Medulla oblongata (tissue), 1 donor: ENCODE results near the gene PLA2G2F.

Experiments
- DNase-seq: peaks from one replicate; pipeline ENCODE4 v3.0.0-alpha.2; 2015; ENCODE audit errors: extremely low spot score

Gene PLA2G2F, protein sequence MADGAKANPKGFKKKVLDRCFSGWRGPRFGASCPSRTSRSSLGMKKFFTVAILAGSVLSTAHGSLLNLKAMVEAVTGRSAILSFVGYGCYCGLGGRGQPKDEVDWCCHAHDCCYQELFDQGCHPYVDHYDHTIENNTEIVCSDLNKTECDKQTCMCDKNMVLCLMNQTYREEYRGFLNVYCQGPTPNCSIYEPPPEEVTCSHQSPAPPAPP

DNA sequence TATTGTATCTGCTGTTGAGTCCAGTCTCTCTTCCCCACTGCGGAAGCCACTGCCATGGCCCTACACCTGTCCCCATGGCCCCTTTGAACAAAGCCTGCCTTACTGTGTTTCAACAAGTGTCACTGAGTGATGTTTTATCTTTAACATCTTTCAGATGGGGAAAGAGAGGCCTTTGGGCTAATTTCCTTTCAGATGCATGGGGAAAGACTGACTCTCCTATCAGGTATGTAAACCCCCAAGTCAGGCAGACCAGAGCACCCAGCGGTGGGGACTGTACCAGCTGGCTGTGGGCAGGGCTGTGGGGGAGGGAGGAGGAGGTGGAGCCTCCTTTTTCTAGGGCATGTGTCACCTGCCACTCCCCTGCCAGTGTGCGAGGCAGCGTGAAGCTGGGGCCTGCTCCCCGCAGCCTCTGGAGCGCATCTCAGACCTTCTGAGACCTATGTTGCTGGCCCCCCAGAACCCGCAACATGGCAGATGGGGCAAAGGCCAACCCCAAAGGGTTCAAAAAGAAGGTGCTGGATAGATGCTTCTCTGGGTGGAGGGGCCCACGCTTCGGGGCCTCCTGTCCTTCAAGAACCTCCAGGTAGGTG lies at the start of gene PLA2G2F:
Gene PLA2G2F (plus strand): TSS at position 363 of the 590 bp plus-strand sequence. CDS start 105 bp downstream, at position 468.
- DNase-seq = no peak

DNA sequence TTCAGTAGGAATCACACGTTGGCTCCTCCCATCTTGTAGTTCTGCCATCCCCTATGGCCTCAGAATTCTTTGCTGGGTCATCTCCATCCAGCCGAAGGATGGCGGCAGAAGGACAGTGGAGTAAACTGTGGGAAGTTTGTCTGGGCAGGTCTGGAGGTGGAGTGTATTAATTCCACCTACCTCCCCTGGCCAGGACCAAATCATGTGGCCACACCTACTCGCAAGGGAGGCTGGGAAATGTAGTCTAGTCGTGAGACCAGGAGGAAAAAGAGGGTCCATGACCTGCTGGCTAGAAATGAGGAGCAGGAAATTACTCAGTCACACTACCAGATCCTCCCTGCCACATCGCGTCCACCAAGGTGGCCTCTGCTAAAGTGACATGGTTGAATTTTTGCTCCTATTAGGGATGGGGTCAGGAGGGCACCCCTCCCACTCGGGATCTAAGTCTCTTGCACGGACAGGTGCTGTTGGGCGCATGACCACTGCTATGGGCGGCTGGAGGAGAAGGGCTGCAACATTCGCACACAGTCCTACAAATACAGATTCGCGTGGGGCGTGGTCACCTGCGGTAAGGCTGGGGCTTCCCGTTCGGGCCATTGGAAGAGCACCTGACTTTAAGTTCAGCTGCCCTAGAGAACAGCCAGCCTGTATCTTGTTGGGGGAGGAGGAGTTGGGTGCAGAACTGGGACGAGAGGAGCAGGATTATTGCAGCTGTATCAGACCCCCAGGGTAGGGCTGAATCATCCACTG lies 49.6 kb upstream of the PLA2G2F start:
- DNase-seq = no peak

DNA sequence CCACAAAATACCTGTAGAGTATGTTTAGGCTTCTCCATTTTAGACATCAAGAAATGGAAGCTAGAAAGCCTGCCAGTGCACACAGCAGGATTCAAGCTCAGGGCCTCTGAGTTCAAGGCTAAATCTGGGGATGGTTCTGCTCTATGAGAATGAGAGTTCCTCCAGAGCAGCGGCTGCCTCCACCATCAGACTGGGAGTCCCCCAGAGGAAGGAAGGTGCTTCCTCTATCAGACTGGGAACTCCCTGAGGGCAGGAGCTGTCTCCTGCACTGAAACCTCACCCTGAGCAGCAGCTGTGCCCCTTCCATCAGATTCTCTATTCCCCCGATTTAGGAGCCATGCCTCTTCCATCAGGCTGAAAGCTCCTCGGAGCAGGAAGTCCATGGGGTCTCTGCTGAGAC lies 49.0 kb upstream of the PLA2G2F start:
- no peak for DNase-seq

DNA sequence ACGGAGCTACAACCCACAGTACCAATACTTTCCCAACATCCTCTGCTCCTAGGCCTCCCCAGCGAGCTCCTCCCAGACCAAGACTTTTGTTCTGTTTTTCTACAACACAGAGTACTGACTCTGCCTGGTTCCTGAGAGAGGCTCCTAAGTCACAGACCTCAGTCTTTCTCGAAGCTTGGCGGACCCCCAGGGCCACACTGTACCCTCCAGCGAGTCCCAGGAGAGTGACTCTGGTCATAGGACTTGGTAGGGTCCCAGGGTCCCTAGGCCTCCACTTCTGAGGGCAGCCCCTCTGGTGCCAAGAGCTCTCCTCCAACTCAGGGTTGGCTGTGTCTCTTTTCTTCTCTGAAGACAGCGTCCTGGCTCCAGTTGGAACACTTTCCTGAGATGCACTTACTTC lies 48.5 kb upstream of the PLA2G2F start:
- DNase-seq = no peak

DNA sequence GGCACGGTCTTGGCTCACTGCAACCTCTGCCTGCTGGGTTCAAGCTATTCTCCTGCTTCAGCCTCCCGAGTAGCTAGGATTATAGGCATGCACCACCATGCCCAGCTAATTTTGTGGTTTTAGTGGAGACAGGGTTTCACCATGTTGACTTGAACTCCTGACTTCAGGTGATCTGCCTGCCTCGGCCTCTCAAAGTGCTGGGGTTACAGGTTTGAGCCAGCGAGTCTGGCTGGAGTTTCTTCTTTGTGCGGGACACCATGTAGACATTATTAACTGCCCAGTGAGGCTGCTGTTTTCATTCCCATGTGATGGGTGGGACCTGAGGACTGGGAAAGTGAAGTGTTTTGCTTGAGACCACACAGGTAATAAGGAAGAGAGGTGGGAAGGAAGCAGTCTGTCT lies 45.8 kb upstream of the PLA2G2F start:
- DNase-seq = no peak

DNA sequence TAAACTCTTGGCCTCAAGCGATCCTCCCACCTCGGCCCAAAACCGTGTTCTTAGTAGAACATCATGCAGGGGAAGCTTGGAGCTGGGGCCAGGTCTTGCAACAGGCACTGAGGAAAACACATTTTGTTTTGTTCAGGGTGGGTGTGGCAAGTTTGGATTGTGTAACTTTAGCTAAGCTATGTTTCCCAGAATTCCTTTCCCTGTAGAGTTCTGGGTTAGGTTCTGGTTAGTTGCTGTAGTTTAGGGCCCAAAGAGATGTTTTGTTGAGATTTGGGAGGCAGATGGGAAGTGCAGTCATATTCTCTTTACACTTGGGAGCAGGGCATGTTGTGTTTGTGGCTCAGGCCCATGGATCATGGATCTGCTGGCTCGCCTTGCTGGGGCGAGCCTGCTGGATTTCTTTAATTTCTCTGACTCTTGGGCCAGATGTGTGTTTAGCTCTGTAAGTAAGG lies 45.2 kb upstream of the PLA2G2F start:
- DNase-seq = no peak

DNA sequence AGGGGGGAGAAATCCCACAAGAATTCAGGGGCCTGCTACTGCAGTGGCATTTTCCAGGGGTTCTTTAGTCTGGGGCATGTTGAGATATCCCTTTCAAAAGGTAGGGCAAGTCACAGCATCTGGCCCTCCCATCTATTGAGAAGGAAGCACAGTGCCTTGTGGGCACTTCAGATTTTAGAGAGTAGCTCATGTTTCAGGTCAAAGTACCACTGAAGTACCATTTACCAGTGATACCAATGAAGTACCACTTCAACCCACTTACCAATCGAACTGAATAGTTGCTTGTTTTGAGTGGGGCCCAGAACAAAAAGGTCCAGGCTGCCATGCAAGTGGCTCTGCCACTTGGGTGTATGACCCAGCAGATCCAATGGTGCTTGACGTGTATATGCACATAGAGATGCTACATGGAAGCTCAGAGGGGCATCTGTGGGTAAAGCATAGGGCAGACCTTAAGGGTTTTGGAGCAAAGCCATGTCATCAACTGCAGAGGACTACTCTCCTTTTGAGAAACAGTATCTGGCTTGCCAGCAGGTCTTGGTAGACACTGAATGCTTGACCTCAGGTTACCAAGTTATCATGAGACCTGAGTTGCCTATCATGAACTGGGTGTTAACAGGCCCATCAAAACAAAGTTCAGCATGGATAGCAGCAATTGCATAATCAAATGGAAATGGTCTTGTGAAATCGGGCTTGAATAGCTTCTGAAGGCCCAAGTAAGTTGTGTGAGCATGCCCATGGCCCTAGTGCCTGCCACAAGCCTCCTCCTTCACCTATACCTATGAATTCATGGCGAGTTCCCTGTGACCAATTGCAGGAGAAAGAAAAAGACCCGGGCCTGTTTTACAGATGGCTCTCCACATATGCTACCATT lies 43.3 kb upstream of the PLA2G2F start:
- DNase-seq = no peak

DNA sequence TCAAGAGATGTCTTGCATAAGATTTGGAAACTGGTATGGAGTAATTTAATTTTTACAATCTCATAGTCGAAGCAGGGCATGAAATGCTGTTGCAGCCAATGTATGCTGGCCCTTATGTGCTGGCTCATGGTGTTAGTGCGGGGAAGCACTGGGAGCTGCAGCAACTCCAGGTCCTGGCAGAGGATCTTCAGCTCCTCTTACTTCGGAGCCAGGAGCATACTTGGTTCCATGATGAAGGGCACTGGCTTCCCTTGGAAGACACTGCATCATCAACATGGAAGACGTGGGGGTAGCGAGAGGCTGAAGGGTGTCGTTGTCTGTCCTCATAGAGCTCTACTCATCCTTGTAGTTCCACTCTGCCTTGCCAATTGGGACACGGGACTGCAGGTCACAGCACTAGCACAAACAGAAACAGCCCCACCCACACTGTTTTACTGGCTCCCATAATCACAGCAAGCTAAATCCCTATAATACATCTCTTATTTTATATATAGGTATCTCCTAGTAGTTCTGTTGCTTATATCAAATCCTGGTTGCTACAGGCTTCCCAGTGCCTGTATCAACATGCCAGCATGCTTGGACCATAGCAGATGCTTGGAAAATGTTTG lies 42.2 kb upstream of the PLA2G2F start:
- DNase-seq = no peak

DNA sequence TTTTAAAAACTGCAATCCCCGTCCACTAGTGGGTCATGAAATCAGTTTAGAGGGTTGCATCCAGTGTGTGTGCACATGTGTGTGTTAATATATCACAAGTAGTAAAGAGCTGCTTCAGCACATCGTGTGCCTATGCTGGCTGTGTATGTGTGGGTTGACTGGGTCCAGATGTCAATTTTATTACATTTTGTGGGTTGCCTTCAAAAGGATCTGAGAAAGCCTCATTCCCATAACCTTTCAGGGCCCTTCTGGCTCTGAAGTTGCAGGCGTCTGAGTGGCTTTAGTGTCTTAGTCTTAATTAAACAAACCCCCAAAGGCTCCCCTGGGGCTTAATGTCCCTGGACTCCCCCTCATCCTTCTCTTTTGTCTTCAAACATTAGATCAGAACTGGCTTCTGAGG lies 39.6 kb upstream of the PLA2G2F start:
- no peak for DNase-seq

DNA sequence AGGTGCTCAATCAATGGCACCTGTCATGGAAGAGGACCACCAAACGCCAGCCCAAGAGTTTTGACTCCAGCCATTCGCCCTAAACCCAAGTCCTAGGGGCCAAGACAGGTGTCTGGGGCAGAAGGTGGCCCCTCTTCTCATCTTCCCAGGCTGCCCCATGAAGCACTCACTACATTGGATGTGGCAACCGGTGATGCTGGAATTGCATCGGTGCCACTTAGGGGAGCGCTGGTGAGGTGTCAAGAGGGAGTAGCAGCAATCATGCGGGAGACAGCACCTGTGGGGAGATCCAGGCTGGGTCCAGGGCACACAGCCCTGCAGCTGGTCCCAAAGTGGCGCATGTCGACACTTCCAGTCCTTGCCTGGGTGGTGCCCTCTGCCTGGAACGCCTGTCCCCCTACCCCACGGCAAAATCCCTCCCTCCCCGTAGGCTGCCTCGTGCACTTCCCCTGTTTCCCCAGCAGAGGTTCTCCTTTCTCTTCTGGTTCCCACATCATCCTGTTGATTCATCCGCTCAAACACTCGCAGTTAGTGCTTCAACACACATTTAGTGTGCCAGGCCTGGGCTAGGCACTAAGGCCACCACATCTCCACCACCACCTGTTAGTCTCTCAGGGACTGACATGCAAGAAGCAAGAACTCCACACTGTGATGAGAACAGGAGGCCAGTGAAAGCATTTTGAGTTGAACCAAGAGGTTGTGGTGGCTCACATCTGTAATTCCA lies 38.3 kb upstream of the PLA2G2F start:
- peak; percentile 57 for DNase-seq

DNA sequence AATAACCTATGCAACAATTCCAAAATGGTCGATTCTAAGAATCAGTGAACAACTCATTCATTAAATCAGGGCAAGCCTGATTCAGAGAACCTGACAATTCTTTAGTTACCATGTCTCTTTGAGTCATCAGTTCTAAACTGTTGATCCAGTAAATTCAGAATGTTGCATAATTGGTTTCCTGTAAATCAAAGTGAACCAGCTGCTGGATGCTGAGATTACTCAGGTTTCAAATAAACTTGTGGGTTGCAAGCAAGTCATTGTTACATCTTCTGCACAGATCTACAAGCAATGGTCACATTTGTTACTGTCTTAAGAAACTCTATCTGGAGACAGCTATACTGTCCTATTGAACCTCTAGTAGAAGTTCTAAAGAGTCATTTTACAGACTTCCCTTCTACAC lies 36.2 kb upstream of the PLA2G2F start:
- DNase-seq = no peak

DNA sequence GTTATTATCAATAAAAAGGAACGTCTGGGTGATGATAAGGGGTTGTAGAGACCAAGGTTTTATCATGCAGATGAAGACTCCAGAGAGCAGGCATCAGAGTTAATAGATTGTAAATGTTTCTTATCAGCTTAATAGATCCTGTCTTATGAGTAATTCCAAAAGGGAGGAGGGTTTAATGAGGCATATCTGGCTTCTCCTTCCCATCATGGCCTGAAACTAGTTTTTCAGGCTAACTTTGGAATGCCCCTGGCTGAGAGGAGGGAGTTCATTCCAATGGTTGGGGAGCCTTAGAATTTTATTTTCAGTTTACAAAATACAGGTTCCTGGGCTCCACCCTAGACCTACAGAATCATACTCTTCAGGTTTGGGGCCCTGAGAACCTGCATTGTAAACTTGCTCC lies 33.3 kb upstream of the PLA2G2F start:
- DNase-seq = no peak

DNA sequence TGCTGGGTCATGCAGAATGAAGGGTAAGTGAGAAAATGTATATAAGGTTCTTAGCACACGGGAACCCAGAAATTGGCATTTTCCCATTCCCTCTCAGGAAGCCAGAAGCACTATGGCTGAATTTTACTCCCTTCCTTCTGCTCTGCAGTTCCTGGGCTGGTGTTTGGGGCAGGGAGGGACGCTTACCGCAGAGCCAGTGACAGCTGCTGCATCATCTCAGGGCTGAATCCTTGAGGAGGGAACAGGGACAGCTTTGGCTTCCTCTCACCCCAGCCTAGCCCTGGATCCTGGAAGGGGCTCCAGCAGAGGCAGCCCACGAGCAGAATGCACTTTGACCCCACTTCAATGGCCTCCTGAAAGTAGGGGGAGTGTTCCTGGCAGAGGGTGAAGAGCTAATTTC lies 31.8 kb upstream of the PLA2G2F start:
- no peak for DNase-seq

DNA sequence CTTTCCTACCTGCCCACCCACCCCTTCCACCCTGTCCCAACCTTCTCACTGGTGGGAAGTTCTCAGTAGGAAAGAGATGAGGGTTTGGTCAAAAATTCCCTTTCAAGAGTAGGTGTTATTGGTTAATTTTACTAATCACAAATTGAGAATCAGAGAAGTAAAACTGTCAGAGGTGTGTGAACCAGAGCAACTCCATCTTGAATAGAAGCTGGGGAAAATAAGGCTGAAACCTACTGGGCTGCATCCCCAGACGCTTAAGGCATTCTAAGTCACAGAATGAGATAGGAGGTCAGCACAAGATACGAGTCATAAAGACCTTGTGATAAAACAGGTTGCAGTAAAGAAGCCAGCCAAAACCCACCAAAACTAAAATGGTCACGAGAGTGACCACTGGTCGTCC lies 31.3 kb upstream of the PLA2G2F start:
- no peak for DNase-seq

DNA sequence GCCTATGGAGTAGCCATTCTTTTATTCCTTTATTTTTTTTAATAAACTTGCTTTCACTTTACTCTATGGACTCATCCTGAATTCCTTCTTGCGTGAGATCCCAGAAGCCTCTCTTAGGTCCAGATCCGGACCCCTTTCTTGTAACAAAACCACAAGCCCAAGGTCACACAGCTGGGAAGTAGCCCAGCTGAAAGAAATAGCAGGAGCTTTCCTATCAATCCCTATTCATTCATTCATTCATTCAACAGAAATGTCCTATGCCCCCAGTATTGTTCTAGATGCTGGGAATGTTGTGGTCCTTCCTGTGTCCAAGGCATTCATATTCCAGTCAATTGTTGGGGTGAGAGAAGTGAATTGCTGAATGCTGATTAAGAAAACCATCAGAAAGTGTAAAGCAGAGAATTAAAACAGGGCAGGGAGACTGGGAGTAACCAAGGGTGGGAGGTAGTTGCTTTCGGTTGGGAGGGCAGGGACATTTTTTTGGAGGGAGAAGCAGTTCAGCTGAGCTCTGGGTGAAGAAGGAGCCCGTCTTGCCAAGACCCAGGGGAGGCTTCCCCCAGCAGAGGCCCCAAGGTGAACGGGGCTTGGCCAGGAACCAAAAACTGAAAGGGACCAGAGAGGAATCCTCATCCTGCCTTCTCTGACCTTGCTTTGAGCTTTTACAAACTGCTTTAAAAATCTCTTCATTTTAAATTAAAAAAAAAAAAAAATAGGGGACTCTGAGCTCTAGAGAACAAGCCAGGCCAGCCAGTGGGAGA lies 30.6 kb upstream of the PLA2G2F start:
- DNase-seq = no peak

DNA sequence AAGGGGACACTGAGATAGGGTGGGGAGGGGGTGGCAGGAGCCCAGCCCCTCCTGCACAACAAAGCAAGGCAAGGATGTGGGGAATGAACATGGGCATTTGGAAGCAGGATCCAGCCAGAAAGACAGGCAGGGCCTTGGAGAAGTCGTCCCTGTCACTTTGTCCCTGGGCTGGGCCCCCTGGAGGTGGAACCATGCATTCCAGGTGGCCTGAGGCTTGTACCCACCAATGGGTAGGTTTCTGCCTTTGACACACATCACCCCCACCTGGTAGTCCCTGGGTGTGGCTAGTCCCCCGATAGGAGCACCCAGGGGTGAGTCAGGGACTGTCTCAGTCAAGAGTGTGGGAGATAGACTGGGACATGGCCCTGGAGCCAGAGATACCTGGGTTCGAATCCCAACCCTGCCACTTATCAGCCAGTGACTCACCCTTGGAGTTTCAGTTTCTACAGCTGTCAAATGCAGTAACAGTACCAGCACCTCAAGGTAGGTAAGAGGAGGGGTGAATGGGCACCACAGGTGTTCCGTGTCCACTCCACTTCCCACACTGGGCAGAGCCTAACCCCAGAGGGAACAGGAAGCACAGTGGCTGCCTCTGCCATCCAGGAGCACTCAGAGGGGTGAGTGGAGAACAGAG lies 29.8 kb upstream of the PLA2G2F start:
- DNase-seq = no peak

DNA sequence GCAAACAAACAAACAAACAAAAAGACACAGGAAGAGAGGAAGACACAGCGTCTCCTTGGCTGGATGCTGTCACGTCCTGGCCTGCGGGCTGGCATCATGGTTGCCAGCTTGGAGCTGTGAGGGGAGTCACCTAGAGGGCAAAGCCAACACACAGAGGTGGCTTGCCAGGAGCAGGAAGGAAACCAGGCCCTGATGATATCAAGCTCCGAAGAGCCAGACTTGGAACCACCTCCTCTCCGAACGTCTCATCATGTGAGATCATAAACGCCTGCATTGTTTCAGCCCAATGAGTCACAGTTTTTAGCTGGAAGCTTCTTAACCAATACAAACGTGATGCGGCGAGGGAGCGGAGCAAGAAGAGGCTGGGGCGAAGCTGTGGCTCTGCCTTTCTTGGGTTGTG lies 28.4 kb upstream of the PLA2G2F start:
- DNase-seq = no peak

DNA sequence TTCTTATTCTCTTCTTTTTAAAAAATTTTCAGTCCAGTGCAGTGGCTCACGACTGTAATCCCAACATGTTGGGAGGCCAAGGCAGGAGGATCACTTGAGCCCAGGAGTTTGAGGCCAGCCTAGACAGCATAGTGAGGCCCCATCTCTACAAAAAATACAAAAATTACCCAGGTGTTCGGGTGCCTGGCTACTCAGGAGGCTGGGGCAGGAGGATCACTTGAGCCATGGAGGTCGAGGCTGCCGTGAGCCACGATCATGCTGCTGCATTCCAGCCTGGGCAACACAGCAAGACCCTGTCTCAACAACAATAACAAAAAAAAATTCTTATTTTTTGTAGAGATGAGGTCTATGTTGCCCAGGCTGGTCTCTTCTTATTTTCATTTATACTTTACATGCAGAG lies 27.7 kb upstream of the PLA2G2F start:
- DNase-seq = no peak

DNA sequence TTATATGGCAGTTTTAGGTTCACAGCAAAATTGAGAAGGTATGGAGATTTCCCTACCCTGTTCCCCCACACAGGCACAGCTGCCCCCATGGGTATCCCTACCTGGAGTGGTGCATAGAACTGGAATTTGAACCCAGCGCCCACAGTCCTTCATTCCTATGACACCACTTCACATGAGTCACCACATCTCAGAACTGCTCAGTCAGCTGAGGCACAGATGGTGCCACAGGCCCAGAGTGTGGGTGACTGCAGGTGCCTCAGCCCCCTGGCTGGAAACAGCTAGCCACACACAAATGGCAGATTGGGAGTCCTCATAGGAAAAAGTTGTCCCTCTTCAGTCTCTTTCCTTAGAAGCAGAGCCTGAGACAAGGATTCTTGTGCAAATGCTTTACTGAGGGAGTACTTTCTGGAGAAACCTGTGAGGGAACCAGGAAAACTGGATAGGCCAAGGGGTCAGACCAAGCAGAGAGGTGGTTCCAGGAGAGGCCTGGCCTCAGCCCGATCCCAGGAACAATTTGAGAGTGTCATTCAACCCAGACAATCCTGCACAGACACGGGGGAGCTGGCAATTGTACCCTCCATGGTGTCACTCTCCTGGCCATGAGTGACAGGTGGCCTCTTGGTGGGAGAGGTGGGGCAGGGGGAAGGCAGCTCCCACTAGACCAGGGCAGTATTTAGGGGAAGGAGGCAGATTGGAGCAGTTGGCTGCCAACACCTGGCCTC lies 26.7 kb upstream of the PLA2G2F start:
- no peak for DNase-seq
